Measurements from ENCODE around the gene CDH16.

DNA sequence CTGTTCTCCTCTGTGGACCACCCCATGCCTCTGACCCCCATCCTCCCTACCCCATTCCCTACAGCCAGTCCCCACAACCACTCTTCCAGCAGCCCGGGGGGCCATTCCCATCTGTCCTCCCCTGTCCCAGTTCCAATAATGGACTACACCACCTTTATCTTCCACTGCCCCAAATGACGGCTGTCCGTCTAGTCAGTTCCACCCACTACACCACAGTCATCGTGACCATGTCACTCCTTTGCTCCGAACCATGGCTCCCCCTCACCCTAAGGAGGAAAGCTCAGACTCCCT, 23.1 kb downstream of the CDH16 start:
- TF ChIP-seq CTCF (IDR thresholded peaks at IDR 0.05; ENCODE audit: insufficient read depth, low read depth, low read length) (no peak), EZH2 (IDR thresholded peaks at IDR 0.05; ENCODE audit: insufficient read depth, low read length) (no peak)
